ENCODE results near the gene NDUFS3. TPM values are rescaled to one million over a fixed set of nuclear protein-coding genes. Genes with fewer than 3 reads are reported as not detected.

NDUFS3 gene
- total and polyA plus RNA-seq, 2 experiments from 2014 or later: 108 to 168 TPM

DNA sequence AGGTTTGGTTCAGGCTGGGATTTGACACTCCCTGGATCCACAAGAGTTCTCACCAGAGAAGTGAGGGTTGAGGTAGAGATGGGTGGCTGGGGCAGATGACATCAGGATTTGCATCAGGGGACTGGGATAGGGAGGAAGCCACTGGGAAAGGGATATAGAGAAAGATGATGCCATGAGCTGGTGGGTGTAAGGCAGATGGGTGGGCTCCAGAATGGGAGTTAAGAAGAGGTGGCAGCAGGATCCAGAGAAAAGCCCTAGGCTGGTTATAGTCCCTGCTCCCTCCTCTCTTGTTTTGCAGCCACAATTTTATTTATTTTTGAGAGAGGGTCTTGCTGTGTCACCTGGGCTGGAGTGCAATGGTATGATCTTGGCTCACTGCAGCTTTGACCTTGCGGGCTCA is 17.1 kb downstream of the NDUFS3 start:
- Histone ChIP-seq H3K27me3 (ENCODE audit: insufficient read depth) (peaks cover 52% of the 10 kb centered on the region), H3K4me3 (no peak overlapping the region), H4K20me1 (replicated peaks; ENCODE audit: insufficient read depth) (0 out of 2 replicates have a peak, but pooled peaks cover 5% of the 10 kb centered on the region), H3K79me2 (replicated peaks; ENCODE audit: insufficient read depth) (no peaks in the 10 kb centered on the region), H3K36me3 (ENCODE audit: insufficient read depth) (no peaks in the 10 kb centered on the region), H2AFZ (no peak overlapping the region), H3F3A (replicated peaks; ENCODE audit: low read depth) (no peaks in the 10 kb centered on the region), H3K27ac (ENCODE audit: low read depth) (no peak overlapping the region), H3K9me2 (ENCODE audit: insufficient read depth) (0 out of 2 replicates have a peak, but pooled peaks cover 2% of the 10 kb centered on the region), H3K4me1 (ENCODE audit: insufficient read depth) (peaks cover 23% of the 10 kb centered on the region), H3K4me2 (no peak overlapping the region)
- Mint-ChIP-seq H3K27ac (no peak overlapping the region), H3K9me3 (no peaks in the 10 kb centered on the region), H3K36me3 (ENCODE audit: low read depth) (no peaks in the 10 kb centered on the region), H3K4me3 (no peak overlapping the region), H3K27me3 (ENCODE audit: insufficient read depth, low read depth, poor library complexity) (peaks cover 40% of the 10 kb centered on the region), H3K4me1 (peaks cover 27% of the 10 kb centered on the region)
- no peak for DNase-seq (ENCODE audit: low spot score)
- TF ChIP-seq, protein P1, sequence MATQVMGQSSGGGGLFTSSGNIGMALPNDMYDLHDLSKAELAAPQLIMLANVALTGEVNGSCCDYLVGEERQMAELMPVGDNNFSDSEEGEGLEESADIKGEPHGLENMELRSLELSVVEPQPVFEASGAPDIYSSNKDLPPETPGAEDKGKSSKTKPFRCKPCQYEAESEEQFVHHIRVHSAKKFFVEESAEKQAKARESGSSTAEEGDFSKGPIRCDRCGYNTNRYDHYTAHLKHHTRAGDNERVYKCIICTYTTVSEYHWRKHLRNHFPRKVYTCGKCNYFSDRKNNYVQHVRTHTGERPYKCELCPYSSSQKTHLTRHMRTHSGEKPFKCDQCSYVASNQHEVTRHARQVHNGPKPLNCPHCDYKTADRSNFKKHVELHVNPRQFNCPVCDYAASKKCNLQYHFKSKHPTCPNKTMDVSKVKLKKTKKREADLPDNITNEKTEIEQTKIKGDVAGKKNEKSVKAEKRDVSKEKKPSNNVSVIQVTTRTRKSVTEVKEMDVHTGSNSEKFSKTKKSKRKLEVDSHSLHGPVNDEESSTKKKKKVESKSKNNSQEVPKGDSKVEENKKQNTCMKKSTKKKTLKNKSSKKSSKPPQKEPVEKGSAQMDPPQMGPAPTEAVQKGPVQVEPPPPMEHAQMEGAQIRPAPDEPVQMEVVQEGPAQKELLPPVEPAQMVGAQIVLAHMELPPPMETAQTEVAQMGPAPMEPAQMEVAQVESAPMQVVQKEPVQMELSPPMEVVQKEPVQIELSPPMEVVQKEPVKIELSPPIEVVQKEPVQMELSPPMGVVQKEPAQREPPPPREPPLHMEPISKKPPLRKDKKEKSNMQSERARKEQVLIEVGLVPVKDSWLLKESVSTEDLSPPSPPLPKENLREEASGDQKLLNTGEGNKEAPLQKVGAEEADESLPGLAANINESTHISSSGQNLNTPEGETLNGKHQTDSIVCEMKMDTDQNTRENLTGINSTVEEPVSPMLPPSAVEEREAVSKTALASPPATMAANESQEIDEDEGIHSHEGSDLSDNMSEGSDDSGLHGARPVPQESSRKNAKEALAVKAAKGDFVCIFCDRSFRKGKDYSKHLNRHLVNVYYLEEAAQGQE (IDR thresholded peaks at IDR 0.05; ENCODE audit: unreplicated experiment): no peak
- no peak for TF ChIP-seq ZNF331 (CRISPR knock-in tag; IDR thresholded peaks at IDR 0.05; ENCODE audit: low read depth)
- TF ChIP-seq POLR2AphosphoS5 (IDR thresholded peaks at IDR 0.05; ENCODE audit: low read depth): no peak
- no peak for TF ChIP-seq STAT1 (IDR thresholded peaks at IDR 0.05; ENCODE audit: unreplicated experiment)
- no peak for TF ChIP-seq EZH2 (IDR thresholded peaks at IDR 0.05; ENCODE audit: low read depth, unreplicated experiment)
- TF ChIP-seq ZNF462 (CRISPR knock-in tag; IDR thresholded peaks at IDR 0.05): no peak
- TF ChIP-seq ETS1 (IDR thresholded peaks at IDR 0.05): no peak
- TF ChIP-seq EZH2phosphoT487 (IDR thresholded peaks at IDR 0.05; ENCODE audit: unreplicated experiment): no peak
- no peak for TF ChIP-seq ZNF114 (CRISPR knock-in tag; IDR thresholded peaks at IDR 0.05)
- TF ChIP-seq JUNB (IDR thresholded peaks at IDR 0.05; ENCODE audit: unreplicated experiment): no peak
- TF ChIP-seq CTCF (conservative IDR thresholded peaks at IDR 0.05; ENCODE audit: low read depth in 2 of 2): no peak
- TF ChIP-seq CREB1 (CRISPR knock-in tag; IDR thresholded peaks at IDR 0.05; ENCODE audit: low read depth): no peak
- no peak for TF ChIP-seq NANOG (IDR thresholded peaks at IDR 0.05; ENCODE audit: borderline replicate concordance)
- no peak for ATAC-seq

All from GM23338 (cell line).